Mesodermal cell (in vitro differentiated cells): ENCODE data around the gene LRRC4.

ENCODE experiments used
- H3K27ac ChIP-seq: 2 replicates; pipeline ENCODE4 v1.7.0; 2013; ENCODE audit warnings: mild to moderate bottlenecking, low read depth, low read length, moderate library complexity; ENCODE audit not compliant: severe bottlenecking
- H3K36me3 ChIP-seq: 2 replicates; pipeline ENCODE4 v1.7.1; 2013; ENCODE audit warnings: mild to moderate bottlenecking, low read length, moderate library complexity; ENCODE audit not compliant: control insufficient read depth, insufficient read depth
- H3K4me1 ChIP-seq: one replicate; pipeline ENCODE4 v1.7.1; 2013; ENCODE audit warnings: mild to moderate bottlenecking, low read length; ENCODE audit not compliant: insufficient read depth, control insufficient read depth, poor library complexity, severe bottlenecking
- H3K4me3 ChIP-seq: 2 replicates; pipeline ENCODE4 v1.7.0; 2013; ENCODE audit warnings: low read length, control low read depth, mild to moderate bottlenecking; ENCODE audit not compliant: insufficient read depth, poor library complexity, severe bottlenecking; ENCODE audit errors: extremely low read depth
- H3K9me3 ChIP-seq: 2 replicates; pipeline ENCODE4 v1.7.1; 2013; ENCODE audit warnings: mild to moderate bottlenecking, low read length, moderate library complexity; ENCODE audit not compliant: control insufficient read depth
- WGBS, 2 experiments: methylation state at CpG; one replicate each; pipeline ENCODE4 v1.1.5; 2013; ENCODE audit warnings: missing lambda C conversion rate in 2 of 2; ENCODE audit not compliant: insufficient coverage in 2 of 2; 5-methylcytosine and 5-hydroxymethylcytosine counted together

LRRC4 gene

DNA sequence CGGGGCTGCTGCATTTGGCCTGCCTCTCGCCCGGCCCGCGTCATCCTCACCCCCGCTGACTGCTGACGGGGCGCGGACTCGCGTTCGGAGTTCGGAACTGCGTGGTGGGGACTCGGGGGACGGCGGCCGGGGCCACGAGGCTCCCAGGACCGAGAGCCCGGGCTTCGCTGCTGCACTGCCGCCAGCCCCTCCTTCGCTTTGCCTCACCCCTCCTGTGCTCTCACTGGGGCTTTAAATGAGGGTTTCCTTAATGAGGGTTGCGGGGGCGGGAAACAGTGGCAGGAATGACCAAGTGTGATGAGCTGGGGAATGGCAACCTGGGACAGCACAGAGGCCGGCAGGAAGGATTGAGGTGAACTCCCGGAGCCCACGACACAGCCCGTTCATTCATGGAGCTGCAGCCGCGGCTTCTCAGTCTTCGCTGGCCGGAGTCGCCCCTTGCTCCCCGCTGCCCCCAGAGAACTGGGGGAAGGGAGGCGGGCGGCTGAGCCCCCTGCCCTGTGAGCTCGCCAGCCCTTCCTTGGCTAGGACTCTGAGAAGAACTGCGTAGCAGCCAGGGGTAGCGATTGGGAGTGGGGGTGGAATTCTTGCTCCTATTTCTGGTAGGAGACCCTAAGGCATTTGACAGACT is 1.5 kb upstream of the LRRC4 start:
- 5 to 10% methylated on average over 30 to 37 of the region's 41 CpGs for WGBS, 2 experiments
- H3K27ac ChIP-seq = peak overlapping the region; percentile 81

DNA sequence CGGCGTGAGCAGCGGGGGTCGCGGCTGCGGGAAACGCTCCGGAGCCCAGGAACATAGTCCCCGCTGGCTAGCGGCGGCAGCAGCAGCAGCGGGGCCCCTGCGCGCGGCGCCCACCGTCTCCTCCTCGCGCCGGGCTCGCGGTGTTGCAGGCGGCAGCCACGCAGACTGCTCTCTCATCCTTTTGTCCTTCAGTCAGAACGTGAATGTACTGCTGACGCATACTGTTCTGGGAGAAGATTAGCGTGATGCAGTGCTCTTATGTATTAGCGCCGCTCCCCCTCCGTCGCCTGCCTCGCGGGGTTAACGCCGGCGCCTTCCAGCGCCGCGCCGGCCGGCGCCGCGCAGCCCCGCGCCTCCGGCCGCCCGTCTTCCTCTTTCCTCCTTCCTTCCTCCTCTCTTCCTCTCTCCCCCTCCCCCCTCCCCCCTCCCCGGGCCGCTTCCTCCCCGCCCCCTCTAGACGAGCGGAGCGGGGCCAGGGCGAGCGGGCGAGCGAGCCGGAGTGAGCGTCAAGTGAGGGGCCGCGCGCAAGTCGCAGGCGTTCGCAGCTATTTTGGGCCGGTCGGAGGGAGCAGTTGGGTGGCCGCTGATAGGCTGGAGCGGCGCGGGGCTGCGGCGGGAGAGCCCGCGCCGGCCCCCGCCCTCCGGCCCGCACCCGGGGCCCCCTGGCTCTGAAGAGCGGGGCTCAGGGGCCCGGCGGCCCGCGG is 816 bp upstream of the LRRC4 start:
- WGBS, 2 experiments = 0% methylated on average over 49 to 62 of the region's 87 CpGs
- no peaks in the 10 kb centered on the region for H3K9me3 ChIP-seq
- H3K36me3 ChIP-seq = peaks cover 20% of the 10 kb centered on the region
- peak overlapping the region; percentile 40 for H3K4me3 ChIP-seq
- H3K27ac ChIP-seq = peak overlapping the region; percentile 81
- peaks cover 23% of the 10 kb centered on the region for H3K4me1 ChIP-seq

More for the DNA sequence above, 1.5 kb upstream of the LRRC4 start:
- Histone ChIP-seq H3K36me3 (peaks cover 20% of the 10 kb centered on the region), H3K4me3 (peak overlapping the region; percentile 40), H3K4me1 (peaks cover 19% of the 10 kb centered on the region), H3K9me3 (no peaks in the 10 kb centered on the region)

DNA sequence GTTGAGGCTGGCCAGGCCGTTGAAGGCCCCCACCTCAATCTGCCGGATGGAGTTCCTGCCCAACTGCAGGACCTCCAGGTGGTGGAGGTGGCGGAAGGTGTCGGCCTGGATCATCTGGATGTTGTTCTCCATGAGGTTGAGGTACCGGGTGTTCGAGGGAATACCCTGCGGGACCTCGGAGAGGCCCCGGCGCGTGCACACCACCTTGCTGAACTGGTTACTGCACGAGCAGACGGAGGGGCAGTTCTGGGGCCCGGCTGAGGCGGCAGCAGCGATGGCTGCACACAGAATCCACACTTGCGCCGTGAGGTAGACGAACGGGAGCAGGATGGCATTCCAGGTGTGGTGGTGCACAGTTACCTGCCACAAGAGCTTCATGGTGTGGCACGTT is 979 bp downstream of the LRRC4 start:
- Histone ChIP-seq H3K36me3 (peaks cover 32% of the 10 kb centered on the region), H3K4me1 (peaks cover 34% of the 10 kb centered on the region), H3K9me3 (no peaks in the 10 kb centered on the region), H3K4me3 (peak overlapping the region; percentile 55), H3K27ac (no peak overlapping the region)
- WGBS, 2 experiments = 59 to 65% methylated on average over 19 to 21 of the region's 21 CpGs

GRCh38 chr7:128029405-128029995 is 1.7 kb downstream of the LRRC4 start:
- peaks cover 42% of the 10 kb centered on the region for H3K4me1 ChIP-seq
- H3K36me3 ChIP-seq = peaks cover 32% of the 10 kb centered on the region
- no peaks in the 10 kb centered on the region for H3K9me3 ChIP-seq
- WGBS, 2 experiments = 97% methylated on average over 15 to 17 of the region's 17 CpGs
- H3K4me3 ChIP-seq = peak overlapping the region; percentile 14
- H3K27ac ChIP-seq = no peak overlapping the region

DNA sequence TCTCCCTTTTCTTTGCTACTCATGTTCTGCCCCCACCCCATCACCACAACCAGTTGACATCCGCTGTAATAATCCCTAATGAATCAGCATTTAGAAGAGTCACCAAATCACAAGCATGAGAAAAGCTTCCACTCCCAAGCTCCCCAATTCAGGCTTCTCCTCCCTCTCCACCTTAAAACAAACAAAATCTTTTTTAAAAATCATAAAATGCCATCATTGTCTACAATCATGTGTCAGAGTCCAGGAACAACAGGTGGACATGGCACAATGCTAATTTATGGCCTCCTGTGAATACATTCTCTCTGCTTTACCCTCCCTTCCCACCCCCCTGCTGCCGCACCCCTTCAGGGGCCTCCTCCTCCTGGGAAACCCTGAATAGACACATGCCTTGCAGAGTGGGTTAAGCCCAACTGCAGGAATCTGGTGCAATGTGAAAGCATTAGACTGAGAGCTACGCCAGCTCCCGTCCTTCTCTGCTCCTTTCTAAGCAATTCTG is 3.7 kb downstream of the LRRC4 start:
- Histone ChIP-seq H3K27ac (no peak overlapping the region), H3K4me3 (peak overlapping the region; percentile 22), H3K9me3 (no peaks in the 10 kb centered on the region), H3K4me1 (peaks cover 47% of the 10 kb centered on the region), H3K36me3 (peaks cover 32% of the 10 kb centered on the region)
- WGBS, 2 experiments = 46 to 85% methylated on average over 3 to 4 of the region's 4 CpGs

DNA sequence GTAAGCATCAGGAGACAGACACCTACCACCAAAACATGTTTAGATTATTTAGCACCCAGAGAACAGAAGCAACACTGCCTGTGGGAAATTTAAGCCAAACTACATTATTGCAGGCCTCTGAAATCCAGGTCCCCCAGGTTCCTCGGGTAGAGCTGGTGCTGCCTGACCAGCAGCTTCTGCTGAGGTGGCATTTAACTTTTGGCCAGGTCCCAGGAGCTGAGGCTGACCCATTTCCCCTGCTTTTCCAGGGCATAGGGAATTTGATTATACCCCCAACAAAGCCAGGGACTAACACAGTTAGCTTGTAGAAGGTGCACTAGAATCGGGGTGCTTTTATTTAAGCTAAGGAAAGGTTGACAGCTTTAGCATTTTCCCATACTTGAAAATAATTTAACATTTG is 4.7 kb downstream of the LRRC4 start:
- Histone ChIP-seq H3K36me3 (peaks cover 32% of the 10 kb centered on the region), H3K27ac (no peak overlapping the region), H3K9me3 (no peaks in the 10 kb centered on the region), H3K4me3 (no peak overlapping the region), H3K4me1 (peaks cover 54% of the 10 kb centered on the region)
- WGBS, 2 experiments = 88 to 92% methylated on average over 1 of the region's 2 CpGs

GRCh38 chr7:128025819-128026218 is 5.4 kb downstream of the LRRC4 start:
- peaks cover 61% of the 10 kb centered on the region for H3K4me1 ChIP-seq
- peak overlapping the region; percentile 12 for H3K27ac ChIP-seq
- peaks cover 37% of the 10 kb centered on the region for H3K36me3 ChIP-seq
- 86 to 87% methylated on average over 1 to 2 of the region's 2 CpGs for WGBS, 2 experiments
- H3K4me3 ChIP-seq = no peak overlapping the region
- no peaks in the 10 kb centered on the region for H3K9me3 ChIP-seq

GRCh38 chr7:128025380-128025779 is 5.9 kb downstream of the LRRC4 start:
- H3K4me3 ChIP-seq = no peak overlapping the region
- H3K36me3 ChIP-seq = peaks cover 41% of the 10 kb centered on the region
- no peaks in the 10 kb centered on the region for H3K9me3 ChIP-seq
- 71 to 75% methylated on average over 5 to 6 of the region's 6 CpGs for WGBS, 2 experiments
- H3K4me1 ChIP-seq = peaks cover 65% of the 10 kb centered on the region
- H3K27ac ChIP-seq = peak overlapping the region; percentile 12

DNA sequence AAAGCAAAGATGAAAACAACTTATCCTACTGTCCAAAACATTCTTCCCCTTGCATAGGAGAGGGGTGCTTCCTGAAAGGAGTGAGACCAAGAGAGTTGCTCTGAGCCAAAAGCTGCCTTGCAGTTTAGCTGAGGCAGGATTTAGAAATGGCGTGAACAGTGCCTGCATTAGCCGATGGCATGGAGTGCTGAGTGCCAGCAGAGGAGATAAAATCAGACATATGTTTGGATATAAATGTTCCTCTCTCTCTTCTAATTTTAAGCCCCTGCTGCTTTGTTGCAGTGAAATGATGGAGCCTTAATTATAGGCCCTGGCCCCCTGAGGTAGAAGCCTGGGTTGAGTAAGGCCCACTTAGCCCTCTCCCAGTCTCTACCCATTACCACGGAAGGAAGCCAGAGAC is 7.1 kb downstream of the LRRC4 start:
- H3K4me1 ChIP-seq = peaks cover 68% of the 10 kb centered on the region
- H3K9me3 ChIP-seq = no peaks in the 10 kb centered on the region
- 93 to 96% methylated on average over 2 to 3 of the region's 3 CpGs for WGBS, 2 experiments
- H3K4me3 ChIP-seq = no peak overlapping the region
- H3K27ac ChIP-seq = no peak overlapping the region
- peaks cover 45% of the 10 kb centered on the region for H3K36me3 ChIP-seq

DNA sequence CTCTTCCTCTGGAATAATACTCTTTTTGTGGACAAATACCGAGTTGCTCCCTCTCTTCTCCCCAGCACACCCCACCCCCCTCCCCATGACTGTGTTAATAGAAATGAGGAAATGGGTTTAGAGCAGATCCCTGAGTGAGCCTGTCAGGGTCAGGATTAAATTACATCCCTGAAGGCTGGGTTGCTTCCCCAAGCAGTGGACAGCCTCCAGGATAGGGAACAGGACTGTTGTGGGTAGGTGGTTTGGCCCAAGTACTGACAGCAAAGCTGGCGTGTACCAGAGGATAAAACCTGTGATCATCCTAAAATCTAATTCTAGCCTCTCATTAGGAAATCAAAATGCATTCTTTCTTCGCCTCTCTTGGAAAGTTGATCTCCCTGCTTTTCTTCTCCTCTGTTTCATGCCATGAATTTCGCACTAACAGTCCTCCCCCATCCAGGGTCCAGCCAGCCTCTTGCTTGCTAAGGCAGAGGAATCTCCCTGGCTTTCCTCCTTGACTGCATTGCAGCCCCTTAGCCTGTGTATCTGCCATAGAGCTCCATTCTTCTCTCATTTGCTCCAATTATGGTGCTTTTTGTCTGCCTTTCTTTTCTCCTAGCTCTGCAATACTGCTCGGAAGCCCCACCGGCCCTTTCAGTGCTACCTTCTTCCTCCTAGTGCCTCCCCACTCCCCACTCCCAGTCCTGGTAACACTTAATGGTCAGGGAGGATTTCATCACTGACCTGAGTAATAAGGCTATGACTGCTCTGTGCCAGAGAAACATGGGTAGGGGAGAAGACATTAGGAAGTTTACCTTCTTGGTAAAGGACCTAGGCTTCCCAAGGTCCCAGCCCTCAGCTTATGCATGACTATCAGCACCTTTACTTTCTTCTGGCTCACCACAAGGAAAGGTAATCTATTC is 8.4 kb downstream of the LRRC4 start:
- Histone ChIP-seq H3K9me3 (no peaks in the 10 kb centered on the region), H3K4me1 (peaks cover 58% of the 10 kb centered on the region), H3K4me3 (no peak overlapping the region), H3K27ac (peak overlapping the region; percentile 32), H3K36me3 (peaks cover 37% of the 10 kb centered on the region)
- WGBS, 2 experiments = 85 to 94% methylated on average over 3 of the region's 6 CpGs
